B cell (primary cell): ENCODE results near the gene GAMT. TPM values are rescaled to one million over a fixed set of nuclear protein-coding genes. Genes with fewer than 3 reads are reported as not detected.
"Not testable (repeated sequence)": the region's sequence is repeated elsewhere in the genome, so short reads cannot be mapped to it uniquely, and the experiment has no call there.

Source experiments
- ATAC-seq: fragments of 200-7000 bp; cut with Tn5 transposase; one replicate; pipeline ENCODE4 v1.10.0; 2021; ENCODE audit warnings: low read depth, mild to moderate bottlenecking, moderate number of reproducible peaks, moderate library complexity
- CTCF ChIA-PET: fragments of 350-600 bp; sonication (Branson Sonifier 250); formaldehyde crosslinking; loops from one replicate; lab custom pipeline; 2021; ENCODE audit warnings: antibody characterized with exemption, inconsistent platforms; lab: Charles Lee
- POLR2A ChIA-PET: fragments of 350-600 bp; sonication (Branson Sonifier 250); formaldehyde crosslinking; loops from one replicate; lab custom pipeline; 2021; ENCODE audit warnings: antibody characterized with exemption; lab: Charles Lee
- DNase-seq: peaks from one replicate; pipeline ENCODE4 v3.0.0; 2013
- H2AFZ ChIP-seq: 2 replicates; pipeline ENCODE4 v1.6.1; 2012; ENCODE audit warnings: mild to moderate bottlenecking, low read depth, low read length; ENCODE audit not compliant: insufficient read depth, poor library complexity, severe bottlenecking
- H3K27ac ChIP-seq, 2 donors: 1 replicate in 1 of 2; 2 replicates in 1 of 2; pipeline ENCODE4 v1.5.1; 2012 to 2013; ENCODE audit warnings: low read length in 2 of 2, mild to moderate bottlenecking in 2 of 2, moderate library complexity in 1 of 2
- H3K27me3 ChIP-seq, 4 experiments: fragments of 200-600 bp in 1 of 4; sonication (generic) in 1 of 4; replicated peaks in 1 of 4; 1 replicate in 2 of 4; 2 replicates in 2 of 4; pipeline versions ENCODE4 v1.6.1 to v1.7.0; 2013 to 2016; ENCODE audit warnings: low read length in 3 of 4, mild to moderate bottlenecking in 2 of 4, mixed read lengths in 1 of 4, moderate library complexity in 1 of 4; ENCODE audit not compliant: insufficient read depth in 4 of 4, control insufficient read depth in 3 of 4; ENCODE audit errors: control extremely low read depth in 1 of 4
- H3K36me3 ChIP-seq, 2 experiments: replicated peaks in 1 of 2; 1 replicate in 1 of 2; 2 replicates in 1 of 2; pipeline versions ENCODE4 v1.6.1 to v1.7.1; 2013; ENCODE audit warnings: low read length in 1 of 2; ENCODE audit not compliant: insufficient read depth in 2 of 2, control insufficient read depth in 1 of 2; ENCODE audit errors: control extremely low read depth in 1 of 2, extremely low read depth in 1 of 2
- H3K4me1 ChIP-seq, 2 donors: fragments of 200-600 bp in 1 of 2; sonication (generic) in 1 of 2; 1 replicate in 1 of 2; 2 replicates in 1 of 2; pipeline versions ENCODE4 v1.5.1 to v1.6.1; 2013 to 2017; ENCODE audit warnings: low read length in 2 of 2; ENCODE audit not compliant: control insufficient read depth in 2 of 2, insufficient read depth in 2 of 2
- H3K4me2 ChIP-seq: replicated peaks from 2 replicates; pipeline ENCODE3; 2012; ENCODE audit warnings: mild to moderate bottlenecking, low read depth, low read length; ENCODE audit not compliant: poor library complexity, severe bottlenecking
- H3K4me3 ChIP-seq, 5 experiments: fragments of 200-600 bp in 1 of 5; sonication (generic) in 1 of 5; 1 replicate in 3 of 5; 2 replicates in 2 of 5; pipeline versions ENCODE4 v1.5.1 to v1.7.0; 2011 to 2016; ENCODE audit warnings: low read length in 4 of 5, mild to moderate bottlenecking in 4 of 5, low read depth in 2 of 5, control low read depth in 1 of 5, moderate library complexity in 1 of 5; ENCODE audit not compliant: insufficient read depth in 1 of 5; ENCODE audit errors: control extremely low read depth in 1 of 5, extremely low read depth in 1 of 5
- H3K79me2 ChIP-seq: fragments of 200-600 bp; sonication (generic); one replicate; pipeline ENCODE4 v1.6.0; 2016; ENCODE audit warnings: low read length; ENCODE audit not compliant: control insufficient read depth, insufficient read depth
- H3K9ac ChIP-seq: fragments of 200-600 bp; sonication (generic); 2 replicates; pipeline ENCODE4 v1.6.1; 2017; ENCODE audit warnings: mild to moderate bottlenecking, low read length, moderate library complexity
- H3K9me3 ChIP-seq, 3 donors: one replicate each; pipeline versions ENCODE4 v1.6.1 to v1.7.1; 2013; ENCODE audit warnings: low read length in 2 of 3; ENCODE audit not compliant: control insufficient read depth in 2 of 3, insufficient read depth in 1 of 3; ENCODE audit errors: control extremely low read depth in 1 of 3
- H4K20me1 ChIP-seq: 2 replicates; pipeline ENCODE4 v1.6.0; 2012; ENCODE audit warnings: mild to moderate bottlenecking, low read length; ENCODE audit not compliant: insufficient read depth, control insufficient read depth, poor library complexity, severe bottlenecking
- H3K27ac Mint-ChIP-seq: one replicate; pipeline ENCODE4 v1.8.0; 2021; ENCODE audit warnings: mixed read lengths
- H3K27me3 Mint-ChIP-seq: one replicate; pipeline ENCODE4 v1.8.0; 2021; ENCODE audit warnings: mixed read lengths
- H3K4me1 Mint-ChIP-seq: one replicate; pipeline ENCODE4 v1.8.0; 2021; ENCODE audit warnings: mixed read lengths
- H3K4me3 Mint-ChIP-seq: one replicate; pipeline ENCODE4 v1.8.0; 2021; ENCODE audit warnings: mixed read lengths
- H3K9me3 Mint-ChIP-seq: one replicate; pipeline ENCODE4 v1.8.0; 2022; ENCODE audit warnings: mixed read lengths; ENCODE audit not compliant: insufficient read depth
- EZH2 ChIP-seq: IDR thresholded peaks from 2 replicates; pipeline ENCODE4 v1.6.1; 2012; ENCODE audit warnings: borderline replicate concordance, low read depth, mild to moderate bottlenecking, moderate library complexity, low read length; ENCODE audit not compliant: insufficient read depth, poor library complexity, severe bottlenecking
- WGBS: methylation state at CpG from one replicate; pipeline ENCODE4 v1.1.5; 2013; ENCODE audit warnings: missing lambda C conversion rate; ENCODE audit not compliant: insufficient coverage; 5-methylcytosine and 5-hydroxymethylcytosine counted together
- intact Hi-C: fragments of 100-400 bp; cut with micrococcal nuclease; formaldehyde crosslinking; loops from one replicate; pipeline ENCODE4 v1.10.0; 2022
- polyA plus RNA-seq: library from polyadenylated mRNA; depleted of rRNA; stranded (reverse); fragments of >200 nt; gene quantifications from 2 replicates; pipeline ENCODE4 v1.2.3, GENCODE V29; 2012
- total RNA-seq, 2 donors: library from RNA; stranded (reverse); fragments of 120-200 nt in 1 of 2; gene quantifications; 1 replicate in 1 of 2; 2 replicates in 1 of 2; pipeline versions ENCODE4 v1.2.3 to v1.2.4, GENCODE V29; 2013 to 2022
- TF ChIP-seq, protein P1 (sequence below): fragments of 200-600 bp; IDR thresholded peaks from one replicate; pipeline ENCODE4 v1.8.0; 2022; ENCODE audit warnings: antibody characterized with exemption, mild to moderate bottlenecking

The GAMT gene
- total and polyA plus RNA-seq, 2 donors (not counting 1 experiment from before 2014, with no cell fraction given), result 8.8 to 12.1 TPM

DNA sequence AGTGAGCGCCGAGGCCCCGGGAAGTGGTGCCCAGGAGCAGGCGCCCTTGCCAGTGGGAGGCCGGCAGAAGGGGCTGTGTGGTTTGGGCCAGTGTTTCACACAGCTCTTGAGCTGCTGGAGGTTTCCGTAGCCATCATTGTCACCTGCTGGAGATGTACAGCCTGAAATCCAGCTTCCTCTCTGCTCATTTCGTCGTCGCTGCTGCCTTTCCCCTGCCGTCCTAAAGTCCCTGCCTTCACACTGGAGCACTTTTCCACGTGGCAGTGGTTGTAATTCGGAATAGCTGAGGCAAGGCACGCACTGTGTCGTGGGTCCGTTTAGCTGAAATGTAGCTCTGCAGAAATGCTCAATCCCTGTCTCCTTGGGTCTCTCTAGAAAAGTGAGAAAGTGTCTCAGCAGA is 19.2 kb upstream of the GAMT start:
- CTCF ChIA-PET, result interaction anchor here (1.0 kb wide), 1 partner anchor 16 kb away, joined by 4 read pairs; no protein-coding TSS in a partner anchor
- Histone ChIP-seq H2AFZ (no peak overlapping the region), H3K4me3 (no peak overlapping the region), H3K27ac (no peak overlapping the region), H3K4me2 (no peak overlapping the region), H3K36me3 (peaks cover 0 to 75% of the 10 kb centered on the region in 2 experiments), H3K27me3 (no peaks in the 10 kb centered on the region), H3K9ac (no peak overlapping the region), H3K9me3 (no peaks in the 10 kb centered on the region), H3K4me1 (peaks cover 0 to 7% of the 10 kb centered on the region in 2 donors), H4K20me1 (peaks cover 94% of the 10 kb centered on the region), H3K79me2 (peaks cover 89% of the 10 kb centered on the region)
- intact Hi-C loops, result no loop called here
- no peak overlapping the region for H3K27ac Mint-ChIP-seq
- POLR2A ChIA-PET, result interaction anchor here (0.6 kb wide), 1 partner anchor 99 kb away, joined by 7 read pairs; no protein-coding TSS in a partner anchor
- WGBS, result 96% methylated on average over 15 of the region's 15 CpGs
- TF ChIP-seq EZH2, result no peak
- TF ChIP-seq, protein P1, sequence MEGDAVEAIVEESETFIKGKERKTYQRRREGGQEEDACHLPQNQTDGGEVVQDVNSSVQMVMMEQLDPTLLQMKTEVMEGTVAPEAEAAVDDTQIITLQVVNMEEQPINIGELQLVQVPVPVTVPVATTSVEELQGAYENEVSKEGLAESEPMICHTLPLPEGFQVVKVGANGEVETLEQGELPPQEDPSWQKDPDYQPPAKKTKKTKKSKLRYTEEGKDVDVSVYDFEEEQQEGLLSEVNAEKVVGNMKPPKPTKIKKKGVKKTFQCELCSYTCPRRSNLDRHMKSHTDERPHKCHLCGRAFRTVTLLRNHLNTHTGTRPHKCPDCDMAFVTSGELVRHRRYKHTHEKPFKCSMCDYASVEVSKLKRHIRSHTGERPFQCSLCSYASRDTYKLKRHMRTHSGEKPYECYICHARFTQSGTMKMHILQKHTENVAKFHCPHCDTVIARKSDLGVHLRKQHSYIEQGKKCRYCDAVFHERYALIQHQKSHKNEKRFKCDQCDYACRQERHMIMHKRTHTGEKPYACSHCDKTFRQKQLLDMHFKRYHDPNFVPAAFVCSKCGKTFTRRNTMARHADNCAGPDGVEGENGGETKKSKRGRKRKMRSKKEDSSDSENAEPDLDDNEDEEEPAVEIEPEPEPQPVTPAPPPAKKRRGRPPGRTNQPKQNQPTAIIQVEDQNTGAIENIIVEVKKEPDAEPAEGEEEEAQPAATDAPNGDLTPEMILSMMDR, result no peak
- peaks cover 7% of the 10 kb centered on the region for H3K4me1 Mint-ChIP-seq
- DNase-seq, result no peak
- H3K27me3 Mint-ChIP-seq, result no peaks in the 10 kb centered on the region
- no peaks in the 10 kb centered on the region for H3K9me3 Mint-ChIP-seq
- no peak overlapping the region for H3K4me3 Mint-ChIP-seq
- ATAC-seq, result no peak

DNA sequence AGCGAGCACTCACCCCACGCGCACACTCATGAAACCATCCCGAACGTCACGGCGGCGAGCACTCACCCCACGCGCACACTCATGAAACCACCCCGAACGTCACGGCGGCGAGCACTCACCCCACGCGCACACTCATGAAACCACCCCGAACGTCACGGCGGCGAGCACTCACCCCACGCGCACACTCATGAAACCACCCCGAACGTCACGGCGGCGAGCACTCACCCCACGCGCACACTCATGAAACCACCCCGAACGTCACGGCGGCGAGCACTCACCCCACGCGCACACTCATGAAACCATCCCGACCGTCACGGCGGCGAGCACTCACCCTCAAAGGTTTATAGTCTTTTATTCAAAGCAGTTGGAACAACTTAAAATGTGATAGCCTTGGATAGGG is 18.7 kb upstream of the GAMT start:
- H3K4me2 ChIP-seq, H3K27ac Mint-ChIP-seq, H3K9me3 ChIP-seq, H3K9ac ChIP-seq, H3K4me3 ChIP-seq, H3K27me3 ChIP-seq, CTCF ChIA-PET, ATAC-seq, H3K27ac ChIP-seq, H3K27me3 Mint-ChIP-seq, intact Hi-C loops, H2AFZ ChIP-seq, H3K9me3 Mint-ChIP-seq, H3K4me3 Mint-ChIP-seq, H3K4me1 Mint-ChIP-seq, DNase-seq: not testable (repeated sequence)
- no CpG with 5 or more reads among the region's 43 CpGs for WGBS
- peaks cover 0 to 70% of the 10 kb centered on the region in 2 experiments for H3K36me3 ChIP-seq
- POLR2A ChIA-PET, result interaction anchor here (0.6 kb wide), 1 partner anchor 99 kb away, joined by 7 read pairs; no protein-coding TSS in a partner anchor
- H3K79me2 ChIP-seq, result peaks cover 90% of the 10 kb centered on the region
- H4K20me1 ChIP-seq, result peaks cover 94% of the 10 kb centered on the region
- H3K4me1 ChIP-seq, result peaks cover 0 to 12% of the 10 kb centered on the region in 2 donors
